ENCODE results near the gene PTPRA.

DNA sequence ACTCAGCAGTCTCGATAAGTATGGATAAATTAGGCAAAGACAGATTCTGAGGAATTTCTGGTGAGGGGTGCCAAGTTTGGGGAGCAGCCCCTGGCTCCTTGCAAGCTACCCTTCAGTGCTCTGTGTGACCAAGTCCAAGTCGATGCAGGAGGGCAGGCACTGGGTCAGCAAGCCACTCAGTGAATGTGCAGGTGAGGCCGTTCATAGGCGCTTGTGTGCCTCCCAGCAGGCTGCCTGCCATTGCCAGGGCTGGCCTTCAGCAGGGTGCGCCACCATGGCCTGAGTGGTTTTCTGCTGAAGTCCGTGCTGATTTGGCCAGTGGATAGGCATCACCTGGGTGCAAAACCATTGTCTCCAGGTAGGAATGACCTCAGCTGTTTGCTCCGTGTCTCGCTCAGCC is 166.8 kb downstream of the PTPRA start:
- TF ChIP-seq, protein P1, sequence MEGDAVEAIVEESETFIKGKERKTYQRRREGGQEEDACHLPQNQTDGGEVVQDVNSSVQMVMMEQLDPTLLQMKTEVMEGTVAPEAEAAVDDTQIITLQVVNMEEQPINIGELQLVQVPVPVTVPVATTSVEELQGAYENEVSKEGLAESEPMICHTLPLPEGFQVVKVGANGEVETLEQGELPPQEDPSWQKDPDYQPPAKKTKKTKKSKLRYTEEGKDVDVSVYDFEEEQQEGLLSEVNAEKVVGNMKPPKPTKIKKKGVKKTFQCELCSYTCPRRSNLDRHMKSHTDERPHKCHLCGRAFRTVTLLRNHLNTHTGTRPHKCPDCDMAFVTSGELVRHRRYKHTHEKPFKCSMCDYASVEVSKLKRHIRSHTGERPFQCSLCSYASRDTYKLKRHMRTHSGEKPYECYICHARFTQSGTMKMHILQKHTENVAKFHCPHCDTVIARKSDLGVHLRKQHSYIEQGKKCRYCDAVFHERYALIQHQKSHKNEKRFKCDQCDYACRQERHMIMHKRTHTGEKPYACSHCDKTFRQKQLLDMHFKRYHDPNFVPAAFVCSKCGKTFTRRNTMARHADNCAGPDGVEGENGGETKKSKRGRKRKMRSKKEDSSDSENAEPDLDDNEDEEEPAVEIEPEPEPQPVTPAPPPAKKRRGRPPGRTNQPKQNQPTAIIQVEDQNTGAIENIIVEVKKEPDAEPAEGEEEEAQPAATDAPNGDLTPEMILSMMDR (IDR thresholded peaks at IDR 0.05): no peak
- TF ChIP-seq POLR2A (IDR thresholded peaks at IDR 0.05): no peak

Data from heart left ventricle (tissue), 13 donors.